ENCODE results near the gene MRPS14. TPM values are rescaled to one million over a fixed set of nuclear protein-coding genes. Genes with fewer than 3 reads are reported as not detected.

Gene MRPS14
- total RNA-seq, 1 donor from 2014 or later, result 36.9 TPM

DNA sequence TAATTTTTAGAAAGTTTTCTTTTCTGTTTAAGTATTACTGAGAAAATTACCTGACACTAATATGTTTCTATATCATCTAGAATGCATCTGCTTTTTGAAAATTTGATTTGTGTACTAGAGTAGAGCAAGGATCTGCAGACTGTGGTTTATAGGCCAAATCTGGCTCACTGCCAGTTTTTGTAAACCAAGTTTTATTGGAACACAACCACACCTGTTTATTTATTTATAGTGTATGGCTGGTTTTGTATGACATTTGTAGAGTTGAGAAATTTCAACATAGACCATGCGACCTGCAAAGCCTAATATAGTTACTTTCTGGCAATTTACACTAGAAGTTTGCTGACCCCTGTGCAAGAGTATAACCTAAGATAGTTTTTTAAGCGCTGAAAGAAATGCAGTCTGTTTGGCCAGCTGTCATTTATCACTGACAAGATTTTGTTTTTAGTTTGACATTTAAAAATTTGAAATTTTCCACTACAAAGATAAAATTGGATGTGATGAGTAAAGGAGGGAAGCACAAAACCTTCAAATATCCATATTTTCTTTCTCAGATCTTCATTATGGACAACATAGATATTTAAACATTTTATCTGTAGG lies 59.6 kb downstream of the MRPS14 start:
- H3K36me3 Mint-ChIP-seq (ENCODE audit: low read depth), result peaks cover 6% of the 10 kb centered on the region
- no peaks in the 10 kb centered on the region for H3K9me3 Mint-ChIP-seq
- CTCF ChIA-PET, result interaction anchor here (1.1 kb wide), 1 partner anchor 20 kb away, joined by 4 read pairs; no protein-coding TSS in a partner anchor
- ATAC-seq (ENCODE audit: low read depth) (no peak), DNase-seq (no peak)
- TF ChIP-seq, protein P1, sequence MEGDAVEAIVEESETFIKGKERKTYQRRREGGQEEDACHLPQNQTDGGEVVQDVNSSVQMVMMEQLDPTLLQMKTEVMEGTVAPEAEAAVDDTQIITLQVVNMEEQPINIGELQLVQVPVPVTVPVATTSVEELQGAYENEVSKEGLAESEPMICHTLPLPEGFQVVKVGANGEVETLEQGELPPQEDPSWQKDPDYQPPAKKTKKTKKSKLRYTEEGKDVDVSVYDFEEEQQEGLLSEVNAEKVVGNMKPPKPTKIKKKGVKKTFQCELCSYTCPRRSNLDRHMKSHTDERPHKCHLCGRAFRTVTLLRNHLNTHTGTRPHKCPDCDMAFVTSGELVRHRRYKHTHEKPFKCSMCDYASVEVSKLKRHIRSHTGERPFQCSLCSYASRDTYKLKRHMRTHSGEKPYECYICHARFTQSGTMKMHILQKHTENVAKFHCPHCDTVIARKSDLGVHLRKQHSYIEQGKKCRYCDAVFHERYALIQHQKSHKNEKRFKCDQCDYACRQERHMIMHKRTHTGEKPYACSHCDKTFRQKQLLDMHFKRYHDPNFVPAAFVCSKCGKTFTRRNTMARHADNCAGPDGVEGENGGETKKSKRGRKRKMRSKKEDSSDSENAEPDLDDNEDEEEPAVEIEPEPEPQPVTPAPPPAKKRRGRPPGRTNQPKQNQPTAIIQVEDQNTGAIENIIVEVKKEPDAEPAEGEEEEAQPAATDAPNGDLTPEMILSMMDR (IDR thresholded peaks at IDR 0.05), result no peak
- POLR2A ChIA-PET, result interaction anchor here (0.6 to 3.5 kb wide), 4 partner anchors 9 to 1066 kb away, joined by 3 to 24 read pairs (median 5); partner anchors contain the start of gene CACYBP
- intact Hi-C loops (cut with micrococcal nuclease), result loop anchor here (1.0 kb wide), 1 partner anchor 10 kb away; no protein-coding TSS in a partner anchor
- H3K27ac Mint-ChIP-seq, result no peak overlapping the region
- no peak overlapping the region for H3K4me3 Mint-ChIP-seq
- no peaks in the 10 kb centered on the region for H3K27me3 Mint-ChIP-seq
- H3K4me1 Mint-ChIP-seq, result peaks cover 52% of the 10 kb centered on the region

Other genes starting within 250 kb of the MRPS14 start
- gene CACYBP, start 23.5 kb downstream of the MRPS14 start, total RNA-seq, result 90.9 and 98.8 TPM in 2 replicates
- not detected in 2 replicates for gene TNN, start 44.4 kb upstream of the MRPS14 start, total RNA-seq
- 55.5 and 57.2 TPM in 2 replicates for gene KIAA0040, start 169.4 kb upstream of the MRPS14 start, total RNA-seq

Measured in activated B cell treated with CpG ODN at 0.5 μM for 24 hours (primary cell).